ENCODE measurements around the gene GPX5. TPM values are rescaled to one million over a fixed set of nuclear protein-coding genes. Genes with fewer than 3 reads are reported as not detected.
"Not testable (repeated sequence)": the region's sequence is repeated elsewhere in the genome, so short reads cannot be mapped to it uniquely, and the experiment has no call there.

The GPX5 gene
- total RNA-seq, 1 donor from 2014 or later: not detected

- not testable (repeated sequence) for DNase-seq (ENCODE audit: low read depth, low spot score)
Measured at GRCh38 chr6:28512387-28512786, 13.3 kb upstream of the GPX5 start.

GRCh38 chr6:28515676-28516075 lies 10.0 kb upstream of the GPX5 start, which contains the start of gene GPX6:
TSS of gene GPX6 (minus strand) at chr6:28515793. CDS start at chr6:28515743, 50 bp downstream.
- no peak for DNase-seq (ENCODE audit: low read depth, low spot score)

GRCh38 chr6:28517964-28518363 lies 7.7 kb upstream of the GPX5 start:
- DNase-seq (ENCODE audit: low read depth, low spot score): no peak

- DNase-seq (ENCODE audit: low read depth, low spot score): no peak
Measured at GRCh38 chr6:28522594-28523240, 3.0 kb upstream of the GPX5 start.

- no peak for DNase-seq (ENCODE audit: low read depth, low spot score)
Measured at GRCh38 chr6:28523241-28523622, 2.4 kb upstream of the GPX5 start.

- DNase-seq (ENCODE audit: low read depth, low spot score): no peak
Measured at GRCh38 chr6:28530777-28531176, 5.1 kb downstream of the GPX5 start.

GRCh38 chr6:28531479-28532128 lies 5.9 kb downstream of the GPX5 start:
- DNase-seq (ENCODE audit: low read depth, low spot score): no peak

- DNase-seq (ENCODE audit: low read depth, low spot score): no peak
Measured at GRCh38 chr6:28534306-28534705, 8.6 kb downstream of the GPX5 start.

- no peak for DNase-seq (ENCODE audit: low read depth, low spot score)
Measured at GRCh38 chr6:28534875-28535274, 9.2 kb downstream of the GPX5 start.

GRCh38 chr6:28537065-28537464 lies 11.4 kb downstream of the GPX5 start:
- DNase-seq (ENCODE audit: low read depth, low spot score): no peak

- DNase-seq (ENCODE audit: low read depth, low spot score): no peak
Measured at GRCh38 chr6:28537509-28538140, 11.9 kb downstream of the GPX5 start.

GRCh38 chr6:28541996-28542395 lies 16.3 kb downstream of the GPX5 start:
- DNase-seq (ENCODE audit: low read depth, low spot score): no peak

- no peak for DNase-seq (ENCODE audit: low read depth, low spot score)
Measured at GRCh38 chr6:28542440-28543296, 17.0 kb downstream of the GPX5 start.

GRCh38 chr6:28543651-28544610 lies 18.2 kb downstream of the GPX5 start:
- no peak for DNase-seq (ENCODE audit: low read depth, low spot score)

- no peak for DNase-seq (ENCODE audit: low read depth, low spot score)
Measured at GRCh38 chr6:28545955-28546354, 20.3 kb downstream of the GPX5 start.

- not testable (repeated sequence) for DNase-seq (ENCODE audit: low read depth, low spot score)
Measured at GRCh38 chr6:28547003-28547402, 21.3 kb downstream of the GPX5 start.

- DNase-seq (ENCODE audit: low read depth, low spot score): no peak
Measured at GRCh38 chr6:28551891-28552666, 26.4 kb downstream of the GPX5 start.

GRCh38 chr6:28553384-28553985 lies 27.8 kb downstream of the GPX5 start:
- no peak for DNase-seq (ENCODE audit: low read depth, low spot score)

Measured in pulmonary artery endothelial cell (primary cell).